OCI-LY3 (cell line): ENCODE data around the gene CEACAM5.

Experiments used
- CTCF ChIP-seq: fragments of 200-600, 300-600 bp; sonication (generic); IDR thresholded peaks from 2 replicates; pipeline ENCODE4 v1.5.1; 2014; ENCODE audit warnings: antibody characterized with exemption, low read length, low read depth
- EZH2phosphoT487 ChIP-seq: fragments of 200-600 bp; shearing (Covaris generic); IDR thresholded peaks from 2 replicates; pipeline ENCODE4 v1.6.1; 2018; ENCODE audit warnings: antibody characterized with exemption, mixed run types, low read depth

GRCh38 chr19:41688687-41689086 lies 19.7 kb upstream of the CEACAM5 start:
- no peak for TF ChIP-seq CTCF
- TF ChIP-seq EZH2phosphoT487 = no peak
